Suprapubic skin (tissue), 4 donors: ENCODE results near the gene PLPP7.

Source experiments
- CTCF ChIP-seq, 2 donors: fragments of 200-600 bp in 1 of 2; fragments of 450-650 bp in 1 of 2; sonication (generic) in 1 of 2; IDR thresholded peaks; one replicate each; pipeline ENCODE4 v1.5.1; 2016 to 2019; ENCODE audit warnings: antibody characterized with exemption in 2 of 2, mild to moderate bottlenecking in 1 of 2, moderate library complexity in 1 of 2
- EP300 ChIP-seq: sonication (generic); formaldehyde crosslinking; IDR thresholded peaks from one replicate; pipeline ENCODE4 v1.6.1; 2017; ENCODE audit warnings: antibody characterized with exemption
- POLR2A ChIP-seq, 2 donors: fragments of 450-650 bp; IDR thresholded peaks; one replicate each; pipeline ENCODE4 v1.6.1; 2017; ENCODE audit warnings: antibody characterized with exemption in 2 of 2, mild to moderate bottlenecking in 2 of 2, moderate library complexity in 2 of 2
- POLR2AphosphoS5 ChIP-seq, 3 donors: sonication (generic); formaldehyde crosslinking; IDR thresholded peaks; one replicate each; pipeline ENCODE4 v1.6.1; 2017; ENCODE audit warnings: antibody characterized with exemption in 3 of 3

- TF ChIP-seq POLR2A (IDR thresholded peaks at IDR 0.05) (no peak), CTCF (IDR thresholded peaks at IDR 0.05) (no peak), POLR2AphosphoS5 (IDR thresholded peaks at IDR 0.05) (no peak), EP300 (no peak)
These were observed 28.6 kb upstream of the PLPP7 start for GRCh38 chr9:131260751-131261452.
